ENCODE measurements around the gene L2HGDH. TPM values are rescaled to one million over a fixed set of nuclear protein-coding genes. Genes with fewer than 3 reads are reported as not detected.

The L2HGDH gene
- total RNA-seq, 1 experiment from 2014 or later = 9.9 TPM

GRCh38 chr14:50288146-50288545, 23.9 kb downstream of the L2HGDH start:
- no peak for DNase-seq (ENCODE audit: low read depth)

GRCh38 chr14:50285861-50286260, 26.2 kb downstream of the L2HGDH start:
- no peak for DNase-seq (ENCODE audit: low read depth)

- DNase-seq (ENCODE audit: low read depth) = peak; percentile 32
These were observed 39.5 kb downstream of the L2HGDH start for GRCh38 chr14:50272498-50272897.

GRCh38 chr14:50270932-50271331, 41.1 kb downstream of the L2HGDH start:
- DNase-seq (ENCODE audit: low read depth) = no peak

- DNase-seq (ENCODE audit: low read depth) = no peak
These were observed 47.0 kb downstream of the L2HGDH start for GRCh38 chr14:50265029-50265428.

- no peak for DNase-seq (ENCODE audit: low read depth)
These were observed 48.7 kb downstream of the L2HGDH start for GRCh38 chr14:50263321-50263720.

- DNase-seq (ENCODE audit: low read depth) = no peak
These were observed 49.2 kb downstream of the L2HGDH start for GRCh38 chr14:50262865-50263264.

- peak; percentile 40 for DNase-seq (ENCODE audit: low read depth)
These were observed 51.5 kb downstream of the L2HGDH start for GRCh38 chr14:50260511-50260910.

- no peak for DNase-seq (ENCODE audit: low read depth)
These were observed 52.0 kb downstream of the L2HGDH start for GRCh38 chr14:50260072-50260471.

GRCh38 chr14:50257732-50258131, 54.3 kb downstream of the L2HGDH start:
- no peak for DNase-seq (ENCODE audit: low read depth)

GRCh38 chr14:50254248-50254647, 57.8 kb downstream of the L2HGDH start:
- no peak for DNase-seq (ENCODE audit: low read depth)

- no peak for DNase-seq (ENCODE audit: low read depth)
These were observed 62.8 kb downstream of the L2HGDH start for GRCh38 chr14:50249136-50249775.

- no peak for DNase-seq (ENCODE audit: low read depth)
These were observed 64.8 kb downstream of the L2HGDH start for GRCh38 chr14:50247245-50247644.

- DNase-seq (ENCODE audit: low read depth) = peak; percentile 66
These were observed 69.3 kb downstream of the L2HGDH start for GRCh38 chr14:50242566-50243310.

GRCh38 chr14:50242096-50242495, 69.9 kb downstream of the L2HGDH start:
- no peak for DNase-seq (ENCODE audit: low read depth)

GRCh38 chr14:50237427-50237826, 74.6 kb downstream of the L2HGDH start:
- DNase-seq (ENCODE audit: low read depth) = no peak

GRCh38 chr14:50233951-50234250, 78.1 kb downstream of the L2HGDH start:
- no peak for DNase-seq (ENCODE audit: low read depth)

GRCh38 chr14:50233166-50233950, 78.7 kb downstream of the L2HGDH start:
- no peak for DNase-seq (ENCODE audit: low read depth)

- no peak for DNase-seq (ENCODE audit: low read depth)
These were observed 79.8 kb downstream of the L2HGDH start for GRCh38 chr14:50232276-50232642.

- DNase-seq (ENCODE audit: low read depth) = peak; percentile 82
These were observed 80.4 kb downstream of the L2HGDH start, which contains the start of gene SOS2 for GRCh38 chr14:50231475-50232275. Gene SOS2, minus strand, starts transcription at chr14:50231578. Its CDS starts 295 bp downstream, at chr14:50231283.

GRCh38 chr14:50230701-50231474, 81.1 kb downstream of the L2HGDH start:
- DNase-seq (ENCODE audit: low read depth) = peak; percentile 63
